DMS53 treated with DMSO at 0.1 percent for 48 hours (cell line): ENCODE results near the gene RPL35.
"Not testable (repeated sequence)": the region's sequence is repeated elsewhere in the genome, so short reads cannot be mapped to it uniquely, and the experiment has no call there.

Experiments used
- DNase-seq: peaks from one replicate; lab custom pipeline; 2025; ENCODE audit not compliant: unreplicated experiment; lab: John Stamatoyannopoulos, UW

RPL35 gene

DNA sequence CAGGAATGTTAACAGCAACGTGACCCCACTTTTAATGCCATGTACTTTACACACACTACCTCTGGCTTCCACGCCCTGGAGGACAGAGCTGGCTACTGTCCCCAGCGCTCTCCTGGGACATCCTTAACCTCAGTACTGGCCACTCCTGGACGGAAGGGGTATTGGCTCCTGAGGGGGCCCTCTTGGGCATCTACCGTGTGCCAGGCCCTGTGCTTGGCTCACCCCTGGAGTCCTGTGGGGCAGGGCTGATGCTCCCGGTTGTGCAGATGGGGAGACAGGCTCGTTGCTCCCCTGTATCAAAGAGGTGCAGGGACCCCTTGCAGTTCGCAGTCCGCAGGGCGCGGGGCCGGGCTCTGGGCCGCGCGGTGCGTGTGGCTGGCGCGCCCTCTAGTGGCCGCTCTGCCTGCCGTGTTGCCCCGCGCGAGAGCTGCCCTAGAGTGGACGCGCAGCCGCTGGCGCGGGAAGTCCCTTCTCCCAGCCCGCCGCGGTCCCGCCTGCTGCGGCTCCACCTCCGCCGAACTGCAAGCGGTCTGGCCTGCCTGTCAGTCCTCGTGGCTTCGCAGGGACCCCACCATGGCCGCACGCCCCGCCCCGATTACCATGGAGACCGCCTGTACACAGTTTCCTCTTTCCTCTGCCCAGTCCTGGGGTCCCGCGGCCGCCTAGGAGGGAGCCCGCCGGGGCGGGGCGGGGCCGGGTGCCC lies 8.8 kb downstream of the RPL35 start, which contains the start of gene WDR38:
Gene WDR38 (plus strand): TSS at position 632 of the 703 bp plus-strand sequence. CDS start 72 bp downstream, outside the sequence.
- DNase-seq: peak; percentile 75

DNA sequence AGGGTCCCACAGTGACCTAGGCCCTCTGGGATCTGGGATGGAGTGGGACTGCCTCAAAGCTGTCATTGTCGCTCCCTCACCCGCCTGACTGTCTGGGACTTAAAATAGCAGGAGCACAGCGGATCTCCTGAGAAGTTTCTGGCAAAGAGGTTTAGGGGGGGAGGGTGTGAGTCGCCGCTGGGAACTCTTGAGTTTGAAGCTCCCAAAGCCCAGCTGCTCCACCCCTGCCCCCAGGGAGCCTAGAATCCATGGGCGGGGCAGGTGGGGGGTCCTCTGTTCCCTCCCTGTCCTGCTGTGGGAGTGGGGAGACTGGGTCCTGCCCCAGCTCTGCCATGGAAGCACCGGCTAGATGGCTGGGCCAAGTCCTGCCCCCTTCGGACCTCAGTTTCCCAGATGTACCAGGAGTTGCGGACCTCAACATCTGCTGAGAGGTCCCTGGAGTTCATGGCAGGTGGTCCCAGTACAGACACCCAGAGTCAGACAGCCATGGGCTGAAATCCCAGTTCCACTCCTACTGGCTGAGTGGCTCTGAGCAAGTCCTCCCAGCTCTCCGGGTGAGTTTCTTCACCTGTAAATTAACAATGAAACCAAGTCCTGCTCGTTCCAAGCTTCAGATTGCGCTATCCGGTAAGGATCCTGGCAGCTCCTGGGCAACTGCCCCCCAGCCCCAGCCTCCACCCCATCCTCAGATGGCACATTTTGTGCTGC lies 9.5 kb downstream of the RPL35 start:
- DNase-seq: no peak

DNA sequence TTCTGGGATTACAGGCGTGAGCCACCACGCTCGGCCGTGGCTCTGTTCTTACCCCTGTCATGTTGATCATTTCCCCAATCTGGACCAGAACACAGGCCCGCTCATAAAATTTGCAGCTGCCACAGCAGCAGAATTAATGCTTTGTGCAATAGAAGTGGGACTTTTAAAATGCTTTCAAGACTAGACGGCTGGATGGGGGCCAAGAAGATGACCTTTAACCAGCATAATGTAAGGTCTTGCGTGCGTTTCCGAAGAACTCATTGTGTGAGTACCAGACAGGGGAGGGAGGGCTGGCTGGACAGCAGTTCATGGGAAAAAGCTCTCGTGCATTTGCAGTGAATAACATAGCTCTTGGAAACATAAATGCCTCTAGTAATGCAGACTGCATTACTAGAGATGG lies 12.0 kb downstream of the RPL35 start:
- DNase-seq: no peak

DNA sequence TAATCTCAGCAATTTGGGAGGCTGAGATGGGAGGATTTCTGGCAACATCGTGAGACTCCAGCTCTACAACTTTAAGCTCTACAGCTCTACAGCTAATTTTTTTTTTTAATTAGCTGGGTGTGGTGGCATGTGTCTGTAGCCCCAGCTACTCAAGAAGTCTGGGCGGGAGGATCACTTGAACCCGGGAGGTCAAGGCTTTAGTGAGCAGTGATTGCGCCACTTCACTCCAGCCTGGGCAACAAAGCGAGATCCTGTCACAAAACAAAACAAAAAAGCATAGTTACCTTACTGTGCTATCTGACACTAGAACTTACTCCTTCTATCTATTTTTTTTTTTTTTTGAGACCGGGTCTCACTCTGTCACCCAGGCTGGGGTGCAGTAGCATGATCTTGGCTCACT lies 14.8 kb downstream of the RPL35 start:
- no peak for DNase-seq

DNA sequence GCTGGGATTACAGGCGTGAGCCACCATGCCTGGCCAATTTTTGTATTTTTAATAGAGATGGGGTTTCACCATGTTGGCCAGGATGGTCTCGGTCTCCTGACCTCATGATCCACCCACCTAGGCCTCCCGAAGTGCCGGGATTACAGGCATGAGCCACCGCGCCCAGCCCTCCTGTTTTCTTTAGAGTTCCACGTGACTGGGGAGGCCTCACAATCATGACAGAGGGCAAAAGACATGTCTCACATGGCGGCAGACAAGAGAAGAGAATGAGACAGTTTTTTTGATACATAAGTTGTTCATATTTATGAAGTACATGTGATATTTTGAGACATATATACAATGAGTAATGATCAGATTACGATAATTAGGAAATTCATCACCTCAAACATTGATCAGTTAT lies 15.3 kb downstream of the RPL35 start:
- not testable (repeated sequence) for DNase-seq

DNA sequence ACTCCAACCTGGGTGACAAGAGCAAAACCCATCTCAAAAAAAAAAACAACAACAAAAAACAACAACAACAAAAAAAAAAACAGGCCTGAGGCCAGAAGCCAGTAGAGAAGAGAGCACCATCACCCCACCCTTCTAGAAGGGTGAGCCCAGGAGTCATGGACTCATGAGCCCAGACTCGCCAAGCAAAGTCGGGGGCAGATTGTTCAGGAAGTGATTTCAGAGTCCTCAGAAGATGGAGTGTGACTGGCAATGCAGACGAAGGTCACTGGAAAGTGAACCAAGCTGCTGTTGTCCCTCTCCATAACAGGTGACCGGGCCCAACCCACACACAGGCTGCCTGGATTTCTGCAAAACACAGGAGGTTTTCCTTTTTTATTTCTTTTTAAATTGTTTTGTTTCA lies 17.5 kb downstream of the RPL35 start:
- no peak for DNase-seq

DNA sequence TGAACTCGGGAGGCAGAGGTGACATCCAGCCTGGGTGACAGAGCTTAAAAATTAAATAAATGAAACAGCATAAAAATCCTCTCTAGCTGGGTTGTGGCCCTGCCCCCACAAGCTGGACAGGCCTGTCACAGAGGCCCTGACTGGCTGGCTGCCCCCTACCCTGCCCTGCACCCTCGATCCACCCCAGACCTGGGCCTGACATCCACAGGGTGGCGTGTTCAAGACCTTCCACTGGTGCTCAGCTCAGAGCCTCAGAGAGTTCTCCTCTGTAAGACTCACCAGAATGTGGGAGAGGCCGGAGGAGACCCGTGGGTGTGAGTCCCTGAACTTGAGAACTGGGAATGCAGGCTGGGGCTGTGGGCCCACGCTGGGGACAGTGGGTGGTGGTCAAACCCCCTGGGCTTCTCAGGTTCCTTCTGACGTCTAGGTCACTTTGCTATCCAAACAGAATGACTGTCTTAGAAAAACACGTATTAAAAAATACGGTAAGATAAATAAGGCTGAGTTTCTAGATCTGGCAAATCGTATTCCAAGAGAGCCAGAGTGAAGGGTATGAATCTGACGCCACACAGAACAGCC lies 18.2 kb downstream of the RPL35 start:
- no peak for DNase-seq

DNA sequence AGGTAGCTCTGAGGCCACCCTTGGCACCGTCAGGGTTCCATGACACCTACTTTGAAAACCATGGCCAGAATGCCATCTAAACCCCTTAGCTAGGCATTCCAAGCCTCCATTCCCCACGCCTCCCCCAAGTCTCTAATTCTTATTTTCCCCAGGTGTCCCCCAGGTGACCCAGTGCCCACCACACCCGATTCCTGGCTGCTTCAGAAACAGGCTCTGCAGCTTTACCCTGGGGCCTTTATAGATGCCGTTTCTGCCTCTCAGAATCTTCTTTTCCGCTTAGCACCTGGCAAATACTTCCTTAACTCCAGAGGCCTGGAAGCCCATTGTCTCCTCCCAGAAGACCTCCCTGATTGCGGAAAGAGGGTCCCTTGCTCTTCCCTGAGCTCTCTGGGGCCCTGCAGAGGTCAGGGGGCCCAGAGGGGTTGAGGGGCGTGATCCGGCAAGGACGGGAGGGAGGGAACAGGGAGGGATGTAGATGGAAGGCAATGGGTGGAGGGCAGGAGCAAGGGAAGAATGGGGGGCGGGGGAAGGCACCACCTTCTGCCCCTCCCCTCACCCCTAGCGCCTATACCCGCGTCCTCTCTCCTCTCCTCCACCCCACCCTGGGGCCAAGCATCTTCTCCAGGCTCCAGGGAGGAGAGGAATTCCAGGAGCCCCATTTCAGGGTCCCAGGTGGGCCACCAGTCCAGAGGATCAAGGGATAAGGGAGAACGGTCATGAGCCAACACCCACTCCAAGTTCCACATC lies 20.5 kb downstream of the RPL35 start:
- DNase-seq: no peak

DNA sequence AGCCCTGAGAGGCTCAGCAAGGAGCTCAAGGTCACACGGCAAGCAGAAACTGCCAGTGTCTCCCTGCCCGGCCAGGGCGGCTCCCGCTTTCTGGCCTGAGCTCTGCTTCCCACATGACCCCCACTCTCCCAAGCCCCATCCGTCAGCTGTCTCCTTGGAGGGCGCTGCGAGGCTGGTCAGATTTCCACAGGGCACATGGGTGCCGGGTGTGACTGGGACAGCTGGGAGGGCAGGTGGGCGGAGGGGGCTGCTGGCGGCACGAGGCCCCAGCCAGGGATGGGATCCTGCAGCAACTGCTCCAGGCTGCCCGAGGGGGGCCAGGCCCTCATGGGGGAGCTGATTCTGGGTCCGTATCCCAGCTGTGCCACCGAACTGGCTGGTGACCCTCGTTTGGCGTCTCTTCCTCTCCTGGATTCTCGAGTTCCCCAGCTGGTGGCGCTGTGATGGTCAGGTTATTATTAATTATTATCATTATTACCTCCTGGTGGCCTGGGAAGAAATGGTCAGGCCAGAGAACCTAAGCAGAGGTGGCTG lies 21.4 kb downstream of the RPL35 start:
- no peak for DNase-seq

DNA sequence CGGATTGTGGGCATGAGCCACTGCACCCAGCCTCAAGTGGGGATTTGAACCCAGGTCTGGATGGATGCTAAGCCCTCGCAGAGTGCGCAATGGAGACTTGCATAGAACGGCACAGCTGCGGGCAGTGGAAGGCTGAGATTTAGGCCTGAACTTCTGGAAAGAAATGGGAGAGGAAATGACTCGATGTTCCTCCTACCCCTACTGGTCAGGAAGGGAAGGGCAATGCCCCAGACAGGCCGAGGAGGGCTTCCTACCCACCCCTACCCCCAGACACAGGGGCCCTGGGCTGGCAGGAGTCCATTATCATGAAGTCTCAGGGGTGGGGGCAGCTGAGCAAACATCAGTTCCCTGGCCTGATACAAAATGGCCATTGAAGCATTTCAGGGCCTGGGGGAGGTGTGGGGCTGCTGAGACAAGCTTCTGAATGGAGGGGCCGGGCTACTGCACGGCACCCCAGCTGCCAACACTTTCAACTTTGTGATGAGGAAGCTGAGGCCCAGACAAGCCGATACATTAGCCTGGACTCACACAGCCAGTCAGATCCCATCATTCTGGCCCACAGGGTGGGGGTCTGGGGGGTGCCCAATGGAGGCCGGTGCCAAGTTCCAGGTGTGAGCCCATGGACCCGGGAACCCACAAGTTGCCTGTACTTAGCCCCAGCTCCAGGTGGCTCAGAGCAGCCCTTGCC lies 22.0 kb downstream of the RPL35 start:
- DNase-seq: no peak

DNA sequence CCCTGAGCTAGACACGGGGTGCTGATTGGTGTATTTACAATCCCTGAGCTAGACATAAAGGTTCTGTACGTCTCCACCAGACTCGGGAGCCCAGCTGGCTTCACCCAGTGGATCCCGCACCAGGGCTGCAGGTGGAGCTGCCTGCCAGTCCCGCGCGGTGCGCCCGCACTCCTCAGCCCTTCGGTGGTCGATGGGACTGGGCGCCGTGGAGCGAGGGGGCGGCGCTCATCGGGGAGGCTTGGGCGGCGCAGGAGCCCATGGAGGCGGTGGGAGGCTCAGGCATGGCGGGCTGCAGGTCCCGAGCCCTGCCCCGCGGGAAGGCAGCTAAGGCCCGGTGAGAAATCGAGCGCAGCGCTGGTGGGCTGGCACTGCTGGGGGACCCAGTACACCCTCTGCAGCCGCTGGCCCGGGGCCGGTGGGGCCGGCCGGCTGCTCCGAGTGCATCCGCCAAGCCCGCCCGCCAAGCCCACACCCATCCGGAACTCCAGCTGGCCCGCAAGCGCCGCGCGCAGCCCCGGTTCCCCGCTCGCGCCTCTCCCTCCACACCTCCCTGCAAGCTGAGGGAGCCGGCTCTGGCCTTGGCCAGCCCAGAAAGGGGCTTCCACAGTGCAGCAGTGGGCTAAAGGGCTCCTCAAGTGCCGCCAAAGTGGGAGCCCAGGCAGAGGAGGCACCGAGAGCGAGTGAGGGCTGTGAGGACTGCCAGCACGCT lies 23.0 kb downstream of the RPL35 start:
- DNase-seq: not testable (repeated sequence)

DNA sequence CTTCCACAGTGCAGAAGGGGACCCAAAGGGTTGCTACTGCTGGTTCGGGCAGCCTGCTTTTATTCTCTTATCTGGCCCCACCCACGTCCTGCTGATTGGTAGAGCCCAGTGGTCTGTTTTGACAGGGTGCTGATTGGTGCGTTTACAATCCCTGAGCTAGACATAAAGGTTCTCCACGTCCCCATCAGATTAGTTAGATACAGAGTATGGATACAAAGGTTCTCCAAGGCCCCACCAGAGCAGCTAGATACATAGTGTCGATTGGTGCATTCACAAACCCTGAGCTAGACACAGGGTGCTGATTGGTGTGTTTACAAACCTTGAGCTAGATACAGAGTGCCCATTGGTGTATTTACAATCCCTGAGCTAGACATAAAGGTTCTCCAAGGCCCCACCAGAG lies 23.6 kb downstream of the RPL35 start:
- DNase-seq: not testable (repeated sequence)

DNA sequence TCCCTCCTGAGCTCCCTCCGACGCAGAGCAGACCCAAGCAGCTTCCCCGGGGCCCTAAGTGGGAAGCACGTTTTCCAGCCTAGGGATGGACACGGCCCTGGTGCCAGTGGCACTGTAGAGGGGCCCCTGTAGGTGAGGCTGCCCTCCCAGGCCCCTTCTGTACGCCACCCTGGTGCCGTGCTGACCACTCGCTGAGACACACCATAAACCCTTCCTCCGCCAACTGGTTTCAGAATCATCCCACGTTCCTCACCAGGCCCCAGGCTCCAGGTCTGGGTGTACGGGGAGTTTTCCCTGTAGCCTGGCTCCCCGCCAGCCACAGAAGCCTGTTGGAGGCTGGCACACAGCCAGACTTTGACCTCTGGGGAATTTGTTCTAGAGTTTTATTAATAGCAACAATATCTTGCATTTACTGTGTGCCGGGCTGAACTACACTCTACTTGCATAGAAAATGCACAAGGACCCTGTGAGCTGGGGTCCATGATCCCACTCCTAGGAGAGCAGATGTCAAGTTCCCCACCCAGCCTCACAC lies 26.7 kb downstream of the RPL35 start:
- no peak for DNase-seq

DNA sequence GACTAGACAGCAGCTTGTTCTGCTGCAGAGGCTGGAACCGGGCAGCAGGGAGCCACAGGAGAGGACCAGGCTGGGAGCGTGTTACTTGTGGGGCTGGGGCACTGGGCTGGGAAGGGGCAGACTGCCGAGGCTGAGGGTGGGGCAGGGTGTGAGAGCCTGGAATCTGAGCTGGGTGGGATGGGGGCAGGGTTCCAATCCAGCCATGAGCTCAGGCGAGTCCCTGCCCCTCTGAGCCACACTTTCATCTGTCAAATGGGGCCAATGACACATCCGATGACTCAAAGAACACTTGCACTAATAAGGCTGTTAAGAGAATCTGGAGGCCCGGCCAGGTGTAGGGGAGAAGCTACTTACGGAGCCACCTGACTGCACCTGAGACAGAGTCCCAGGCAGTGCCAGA lies 27.2 kb downstream of the RPL35 start:
- DNase-seq: no peak

DNA sequence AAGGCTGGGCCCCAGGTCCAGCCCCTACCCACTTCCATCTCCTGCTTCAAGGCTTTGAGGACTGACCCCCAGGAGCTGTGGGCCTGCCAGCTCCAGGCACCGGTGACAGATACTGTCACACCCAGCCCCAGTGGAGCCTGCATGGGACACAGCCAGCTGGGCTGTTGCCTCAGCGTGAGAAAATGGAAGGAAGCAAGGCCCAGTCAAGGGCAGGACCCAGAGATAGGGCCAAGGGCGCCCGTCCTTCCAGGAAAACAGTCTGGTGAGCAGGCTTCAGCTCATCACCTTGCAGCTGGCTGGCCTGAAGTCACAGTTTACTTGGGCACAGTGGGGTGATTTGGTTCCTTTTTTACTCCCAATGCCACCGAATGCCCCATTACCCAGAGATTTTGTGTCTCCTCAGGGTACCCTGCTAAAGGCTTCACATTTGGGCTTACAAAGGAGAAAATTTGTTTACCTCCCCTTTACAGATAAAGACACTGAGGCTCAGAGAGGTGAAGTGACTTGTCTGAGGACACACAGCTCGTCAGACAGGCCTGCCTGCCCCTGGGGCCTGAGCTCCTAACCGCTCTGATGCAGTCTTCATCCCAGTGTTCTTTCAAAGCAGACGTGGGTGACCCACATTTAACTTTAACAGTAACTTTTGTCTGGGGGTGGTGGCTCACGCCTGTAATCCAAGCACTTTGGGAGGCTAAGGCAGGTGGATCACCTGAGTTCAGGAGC lies 30.0 kb downstream of the RPL35 start:
- DNase-seq: no peak

DNA sequence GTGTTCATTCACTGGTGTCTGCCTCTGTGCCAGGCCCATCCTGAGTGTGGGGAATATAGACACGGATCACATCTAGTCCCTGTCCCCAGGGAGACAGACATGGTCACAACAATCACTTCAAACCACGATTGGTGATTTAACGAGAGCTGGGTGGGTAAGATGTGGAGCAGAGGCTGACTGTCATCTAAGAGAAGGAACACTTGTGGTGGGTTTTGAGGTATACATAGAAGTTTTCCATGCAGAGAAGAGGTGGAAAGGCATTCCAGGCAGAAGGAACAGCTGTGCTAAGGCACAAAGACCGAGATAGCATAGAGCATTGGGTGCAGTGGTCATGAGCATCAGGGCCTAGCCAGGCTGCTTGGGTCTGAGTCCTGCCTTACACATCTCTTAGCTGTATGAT lies 31.2 kb downstream of the RPL35 start:
- DNase-seq: no peak

DNA sequence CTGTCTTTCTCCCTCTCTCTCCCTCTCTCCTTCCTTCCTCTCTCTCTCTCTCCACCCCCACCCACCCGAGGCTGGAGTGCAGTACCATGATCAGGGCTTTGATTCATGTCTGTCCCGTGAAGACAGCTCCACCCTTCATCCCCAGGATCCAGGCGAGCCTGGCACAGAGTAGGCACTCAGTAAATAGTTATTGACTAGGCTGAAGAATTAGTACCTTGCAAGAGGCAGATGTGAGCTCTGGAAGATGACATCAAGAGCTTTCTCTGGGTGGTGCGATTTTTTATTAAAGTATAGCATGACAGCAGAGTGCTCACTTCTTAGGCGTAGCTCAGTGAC lies 32.5 kb downstream of the RPL35 start:
- no peak for DNase-seq

DNA sequence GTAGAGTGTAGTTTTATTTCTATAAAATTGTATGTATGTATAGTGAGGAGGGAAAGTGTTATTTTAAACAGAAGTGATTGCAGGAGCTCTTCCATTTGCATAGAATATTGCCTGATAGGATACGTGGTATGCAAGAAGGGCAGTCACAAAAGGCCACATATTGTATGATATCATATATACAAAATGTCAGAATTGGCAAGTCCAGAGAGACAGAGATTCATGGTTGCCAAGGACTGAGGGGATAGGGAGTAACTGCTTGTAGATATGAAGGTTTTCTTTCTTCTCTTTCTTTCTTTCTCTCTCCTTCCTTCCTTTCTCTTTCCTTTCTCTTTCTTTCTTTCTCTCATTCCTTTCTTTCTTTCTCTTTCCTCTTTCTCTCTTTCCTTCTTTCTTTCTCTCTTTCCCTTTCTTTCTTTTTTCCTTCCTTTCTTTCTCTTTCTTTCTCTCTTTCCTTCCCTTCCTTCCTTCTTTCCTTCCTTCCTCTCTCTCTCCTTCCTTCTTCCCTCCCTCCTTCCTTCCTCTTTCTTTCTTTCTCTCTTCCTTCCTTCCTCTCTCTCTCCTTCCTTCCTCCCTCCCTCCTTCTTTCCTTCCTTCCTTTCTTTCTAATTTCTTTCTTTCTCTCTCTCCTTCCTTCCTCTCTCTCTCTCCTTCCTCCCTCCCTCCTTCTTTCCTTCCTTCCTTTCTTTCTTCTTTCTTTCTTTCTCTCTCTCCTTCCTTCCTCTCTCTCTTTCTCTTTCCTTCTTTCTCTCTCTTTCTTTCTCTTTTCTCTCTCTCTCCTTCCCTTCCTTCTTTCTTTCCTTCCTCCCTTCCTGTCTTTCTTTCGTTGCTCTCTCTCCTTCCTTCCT lies 33.0 kb downstream of the RPL35 start:
- DNase-seq: no peak
